Tibial nerve (tissue), 4 donors: Measurements from ENCODE around the gene SLC5A2.

Experiments
- EP300 ChIP-seq, 2 donors: sonication (generic); formaldehyde crosslinking; IDR thresholded peaks; one replicate each; pipeline ENCODE4 v1.6.1; 2017; ENCODE audit warnings: antibody characterized with exemption in 2 of 2, mild to moderate bottlenecking in 1 of 2
- POLR2A ChIP-seq, 2 donors: fragments of 450-650 bp; IDR thresholded peaks; one replicate each; pipeline ENCODE4 v1.6.1; 2017; ENCODE audit warnings: antibody characterized with exemption in 2 of 2, mild to moderate bottlenecking in 2 of 2, moderate library complexity in 2 of 2
- TF ChIP-seq, protein P1 (sequence below), 5 experiments: fragments of 200-600 bp in 3 of 5; fragments of 450-650 bp in 2 of 5; sonication (generic) in 3 of 5; IDR thresholded peaks; one replicate each; pipeline ENCODE4 v1.5.1; 2016 to 2019; ENCODE audit warnings: antibody characterized with exemption in 5 of 5, mild to moderate bottlenecking in 3 of 5, moderate library complexity in 2 of 5

DNA sequence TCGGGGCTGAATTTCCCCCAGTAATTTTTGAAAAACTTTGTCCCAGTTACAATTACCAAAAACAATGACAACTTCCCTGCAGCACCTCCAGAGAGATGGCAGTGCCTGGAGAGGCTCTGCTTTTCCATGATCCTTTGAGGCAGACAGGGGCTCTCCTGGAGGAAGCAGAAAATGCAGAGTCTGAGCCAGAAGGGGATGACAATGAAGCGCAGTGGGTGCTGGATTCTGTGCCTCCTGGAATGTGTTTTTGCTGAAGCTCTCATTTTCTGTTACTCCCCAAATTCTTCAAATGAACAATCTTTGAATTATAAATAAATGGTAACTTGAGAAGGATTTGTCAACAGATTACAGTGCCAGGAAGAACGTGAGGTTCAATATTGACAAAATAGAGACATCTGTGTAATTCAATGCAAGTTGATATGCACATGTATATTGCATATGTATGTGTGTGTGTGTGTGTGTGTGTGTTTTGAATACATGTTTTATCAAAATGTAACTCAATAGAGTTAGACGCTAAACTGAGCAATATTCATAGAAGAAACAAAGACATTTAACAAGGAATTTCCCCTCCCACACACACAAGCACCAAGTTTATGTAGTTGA lies 35.0 kb downstream of the SLC5A2 start:
- TF ChIP-seq POLR2A (IDR thresholded peaks at IDR 0.05) (no peak), EP300 (IDR thresholded peaks at IDR 0.05) (no peak)
- TF ChIP-seq, protein P1, sequence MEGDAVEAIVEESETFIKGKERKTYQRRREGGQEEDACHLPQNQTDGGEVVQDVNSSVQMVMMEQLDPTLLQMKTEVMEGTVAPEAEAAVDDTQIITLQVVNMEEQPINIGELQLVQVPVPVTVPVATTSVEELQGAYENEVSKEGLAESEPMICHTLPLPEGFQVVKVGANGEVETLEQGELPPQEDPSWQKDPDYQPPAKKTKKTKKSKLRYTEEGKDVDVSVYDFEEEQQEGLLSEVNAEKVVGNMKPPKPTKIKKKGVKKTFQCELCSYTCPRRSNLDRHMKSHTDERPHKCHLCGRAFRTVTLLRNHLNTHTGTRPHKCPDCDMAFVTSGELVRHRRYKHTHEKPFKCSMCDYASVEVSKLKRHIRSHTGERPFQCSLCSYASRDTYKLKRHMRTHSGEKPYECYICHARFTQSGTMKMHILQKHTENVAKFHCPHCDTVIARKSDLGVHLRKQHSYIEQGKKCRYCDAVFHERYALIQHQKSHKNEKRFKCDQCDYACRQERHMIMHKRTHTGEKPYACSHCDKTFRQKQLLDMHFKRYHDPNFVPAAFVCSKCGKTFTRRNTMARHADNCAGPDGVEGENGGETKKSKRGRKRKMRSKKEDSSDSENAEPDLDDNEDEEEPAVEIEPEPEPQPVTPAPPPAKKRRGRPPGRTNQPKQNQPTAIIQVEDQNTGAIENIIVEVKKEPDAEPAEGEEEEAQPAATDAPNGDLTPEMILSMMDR (IDR thresholded peaks at IDR 0.05), result no peak
